Dedifferentiated amniotic fluid mesenchymal stem cell (primary cell): ENCODE results near the gene SLC35B2.

Experiments used
- DNase-seq: peaks from one replicate; pipeline ENCODE4 v3.0.0-alpha.2; 2016; ENCODE audit errors: extremely low spot score

The SLC35B2 gene, protein sequence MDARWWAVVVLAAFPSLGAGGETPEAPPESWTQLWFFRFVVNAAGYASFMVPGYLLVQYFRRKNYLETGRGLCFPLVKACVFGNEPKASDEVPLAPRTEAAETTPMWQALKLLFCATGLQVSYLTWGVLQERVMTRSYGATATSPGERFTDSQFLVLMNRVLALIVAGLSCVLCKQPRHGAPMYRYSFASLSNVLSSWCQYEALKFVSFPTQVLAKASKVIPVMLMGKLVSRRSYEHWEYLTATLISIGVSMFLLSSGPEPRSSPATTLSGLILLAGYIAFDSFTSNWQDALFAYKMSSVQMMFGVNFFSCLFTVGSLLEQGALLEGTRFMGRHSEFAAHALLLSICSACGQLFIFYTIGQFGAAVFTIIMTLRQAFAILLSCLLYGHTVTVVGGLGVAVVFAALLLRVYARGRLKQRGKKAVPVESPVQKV

DNA sequence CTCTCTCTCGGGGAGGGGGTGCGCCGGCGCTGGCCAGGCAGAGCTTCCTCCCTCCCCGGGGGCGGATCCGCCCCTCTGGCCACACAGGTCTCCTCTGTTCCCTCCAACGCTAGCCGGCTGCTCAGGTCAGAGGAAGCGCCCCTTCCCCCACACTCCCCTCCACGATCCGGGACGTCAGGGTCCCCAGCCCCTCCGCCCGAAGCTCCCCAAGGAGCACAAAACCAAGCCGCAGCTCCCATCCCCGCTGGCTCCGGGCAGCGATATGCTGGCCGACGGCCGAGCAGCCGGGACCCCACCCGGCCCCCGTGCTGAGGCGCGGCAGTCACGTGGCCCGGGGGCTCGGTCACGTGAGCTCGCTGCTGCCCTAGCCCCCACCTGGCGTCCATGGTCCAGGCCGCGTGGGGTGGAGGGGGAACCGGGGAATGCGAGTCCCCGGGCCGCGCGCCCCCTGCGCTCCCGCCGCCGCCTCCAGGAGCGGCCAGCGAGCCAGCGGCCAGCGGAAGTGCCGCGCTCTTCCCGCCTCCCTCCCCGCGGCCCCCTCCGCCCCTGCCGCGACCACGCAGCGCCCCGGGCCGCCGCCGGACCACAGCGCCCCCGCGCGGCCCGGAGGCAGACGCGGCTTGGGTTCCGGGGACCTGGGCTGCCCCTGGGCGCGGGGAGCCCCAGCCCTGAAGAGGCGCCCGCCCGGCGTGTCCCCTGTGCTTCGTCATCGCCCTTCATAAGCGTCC, at the start of gene SLC35B2:
SLC35B2 (minus strand) TSS at position 504 of the 728 bp plus-strand sequence; CDS start at position 386, 118 bp downstream.
- peak; percentile 37 for DNase-seq

DNA sequence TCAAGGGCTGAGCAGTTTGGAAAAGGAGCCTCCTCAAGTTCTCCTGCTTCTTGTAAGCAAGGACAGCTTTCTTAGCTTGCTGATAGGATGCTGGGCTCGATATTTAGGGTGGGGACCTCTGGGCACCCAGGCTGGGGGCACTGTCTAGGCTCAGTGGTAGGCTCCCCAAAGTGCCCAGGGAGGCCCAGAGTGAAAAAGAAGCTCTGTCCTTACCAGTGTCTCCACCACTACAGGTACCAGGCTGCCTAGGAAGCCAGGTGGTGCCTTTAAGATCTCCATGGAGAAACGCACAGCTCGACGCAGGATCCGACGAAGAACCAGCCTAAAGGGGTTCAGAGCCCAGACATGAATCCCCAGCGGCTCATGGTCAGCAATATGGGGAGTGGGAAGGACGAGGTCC, 49.4 kb upstream of the SLC35B2 start:
- no peak for DNase-seq

DNA sequence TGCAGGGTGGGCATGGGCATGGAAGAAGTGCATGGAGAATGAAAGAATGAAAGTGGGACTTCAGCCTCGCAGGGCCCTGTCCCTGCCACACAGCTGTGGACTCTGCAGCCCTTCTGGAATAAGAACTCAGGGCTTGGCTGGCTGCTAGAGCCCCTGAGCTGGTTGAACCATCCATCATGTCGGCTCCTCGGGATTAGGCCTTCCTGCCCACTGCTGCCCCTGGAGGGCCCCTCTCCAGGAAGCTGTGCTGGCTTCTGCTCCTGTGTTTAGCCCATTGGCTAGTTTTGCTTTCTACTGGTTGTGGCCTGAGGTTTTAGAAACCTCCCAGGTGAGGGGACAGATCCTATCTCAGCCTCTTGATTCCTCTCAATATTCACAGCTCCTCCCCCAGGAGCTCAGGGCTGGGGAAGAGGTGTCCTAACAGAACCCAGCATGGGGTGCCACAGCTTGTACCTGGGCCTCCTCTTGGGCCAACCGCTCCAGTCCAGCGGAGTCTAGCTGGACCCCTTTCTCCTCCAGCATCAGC, 47.9 kb upstream of the SLC35B2 start:
- DNase-seq: no peak

DNA sequence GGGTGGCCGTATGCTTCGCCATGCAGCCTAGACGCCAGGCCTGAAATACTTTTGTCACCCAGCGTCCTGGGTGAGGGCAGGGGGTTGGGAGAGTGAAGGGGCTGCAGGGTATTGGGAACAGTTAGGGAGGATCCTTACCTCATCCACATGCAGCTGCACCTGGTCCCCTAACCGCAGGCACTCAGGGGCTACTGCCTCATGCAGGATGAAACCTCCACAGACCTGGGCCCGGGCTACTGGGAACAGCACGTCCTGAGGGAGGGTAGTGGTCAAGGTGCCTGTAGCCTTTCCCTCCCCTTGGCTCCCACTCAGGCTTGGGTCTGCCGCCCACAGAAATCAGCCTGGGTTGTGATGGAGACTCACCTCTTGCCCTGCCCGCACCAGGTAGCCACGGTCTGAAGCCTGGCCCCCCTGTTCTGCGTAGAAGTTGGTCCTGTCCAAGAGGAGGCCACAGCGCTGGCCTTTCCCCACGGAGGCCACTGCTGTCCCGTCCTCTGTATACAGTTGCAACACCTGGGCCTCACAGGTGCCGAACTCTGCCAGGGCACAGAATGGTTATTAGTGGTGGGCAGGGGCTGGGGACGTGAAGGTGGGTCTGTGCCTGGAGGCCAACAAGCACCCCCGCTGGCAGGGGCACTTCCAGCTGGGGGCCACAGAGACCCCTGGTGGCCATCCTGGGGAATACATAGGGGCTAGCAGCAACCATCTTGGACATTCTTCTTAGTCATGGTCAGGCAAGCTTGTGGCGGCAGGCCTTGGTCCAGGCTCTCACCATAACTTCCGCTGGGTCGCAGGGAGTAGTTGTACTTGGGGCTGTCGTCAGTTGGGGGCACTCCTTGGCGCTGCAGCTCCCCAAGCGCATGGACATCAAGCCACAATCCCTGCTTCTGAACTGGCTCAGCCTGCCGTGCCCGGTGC, 47.2 kb upstream of the SLC35B2 start:
- no peak for DNase-seq

DNA sequence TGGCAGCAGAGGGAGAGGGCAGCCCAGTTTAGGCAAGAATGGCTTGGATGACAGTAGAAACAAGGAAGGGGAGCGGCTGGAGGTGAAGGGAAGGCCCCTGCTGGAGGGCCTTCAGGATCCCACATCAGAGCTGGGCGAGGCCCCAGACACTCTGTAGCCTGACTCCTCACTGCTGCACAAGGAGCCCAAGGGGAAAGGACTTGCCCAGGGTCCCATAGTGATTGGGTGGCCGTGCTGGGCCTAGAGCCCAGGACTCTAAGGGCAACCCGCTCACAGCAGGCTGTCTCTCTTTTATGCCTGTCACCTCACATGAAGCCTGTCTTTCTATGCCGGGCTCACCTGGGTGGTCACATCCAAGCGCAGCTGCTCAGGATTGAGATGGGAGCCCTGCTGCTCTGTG, 46.5 kb upstream of the SLC35B2 start:
- DNase-seq: no peak

DNA sequence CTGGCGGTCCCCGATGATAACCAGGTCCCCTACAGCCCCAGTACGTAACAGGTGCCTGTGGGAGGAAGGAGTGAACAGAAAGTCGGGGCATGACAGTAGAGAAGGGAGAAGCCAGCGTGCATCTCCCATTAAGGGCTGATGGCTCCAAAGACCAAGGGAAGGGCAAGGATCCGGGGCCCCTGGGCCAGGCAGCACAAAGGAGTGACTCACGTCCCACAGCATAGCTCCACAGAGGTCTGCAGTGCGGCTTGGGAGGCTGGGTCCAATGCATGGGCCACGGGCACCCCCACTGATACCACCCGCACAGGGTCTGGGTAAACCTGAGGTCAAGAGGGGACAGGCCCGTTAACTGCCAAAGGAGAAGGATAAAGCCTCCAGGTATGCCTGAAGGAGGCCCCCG, 45.5 kb upstream of the SLC35B2 start:
- no peak for DNase-seq

DNA sequence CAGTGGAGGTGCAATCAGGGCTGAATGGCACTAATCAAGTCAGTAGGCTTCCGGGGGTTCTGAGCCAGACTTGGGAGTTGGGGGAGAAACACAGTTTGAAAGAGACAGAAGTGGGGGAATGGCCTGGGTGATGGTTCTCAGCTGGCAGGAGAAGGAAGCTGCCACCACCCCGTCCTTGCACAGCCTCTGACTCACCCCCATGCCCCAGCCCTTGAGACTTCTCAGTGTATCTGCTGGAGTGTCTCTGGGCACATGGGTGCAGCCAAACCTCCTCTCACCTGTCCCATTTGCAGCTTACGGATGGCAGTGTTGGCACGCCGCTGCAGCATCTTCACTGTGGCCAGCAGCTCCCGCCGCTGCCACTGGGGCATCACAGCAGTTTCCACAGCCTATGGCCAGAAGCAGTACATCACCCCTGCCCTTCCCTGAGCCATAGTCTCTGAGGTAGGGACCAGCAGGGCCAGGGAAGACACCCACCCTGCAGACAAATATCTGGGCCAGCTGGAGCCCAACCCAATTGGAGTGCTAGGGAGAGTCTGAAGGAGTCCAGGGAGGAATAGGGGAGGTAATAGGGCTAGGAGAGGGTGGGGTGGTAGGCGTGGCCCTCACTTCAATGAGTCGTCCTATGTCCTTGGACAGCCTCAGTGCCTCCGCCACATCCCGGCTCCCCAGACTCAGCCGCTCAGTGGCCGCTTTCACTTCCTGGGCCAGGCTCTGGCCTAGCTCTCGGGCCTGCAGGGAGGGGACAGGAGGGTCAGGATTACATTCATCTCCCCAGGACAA, 44.6 kb upstream of the SLC35B2 start:
- DNase-seq: no peak

DNA sequence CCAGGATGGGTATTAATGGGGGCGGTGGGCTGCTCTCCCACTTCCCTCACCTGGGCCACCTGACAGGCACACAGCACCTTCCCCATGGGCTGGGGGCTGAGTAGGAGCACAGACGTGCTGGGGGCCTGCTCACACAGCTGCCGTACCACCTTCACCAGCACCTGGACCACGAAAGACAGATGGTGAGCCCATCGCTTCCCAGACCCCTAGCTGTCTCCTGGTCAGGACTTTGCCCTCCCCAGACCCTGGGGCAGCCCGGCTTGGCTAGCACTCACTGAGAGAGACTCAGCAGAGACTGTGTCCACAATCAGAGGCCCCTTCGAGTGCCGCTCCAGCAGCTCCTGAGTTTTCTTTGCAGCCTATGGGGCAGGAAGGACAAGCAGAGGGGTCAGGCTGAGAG, 43.8 kb upstream of the SLC35B2 start:
- DNase-seq: no peak

DNA sequence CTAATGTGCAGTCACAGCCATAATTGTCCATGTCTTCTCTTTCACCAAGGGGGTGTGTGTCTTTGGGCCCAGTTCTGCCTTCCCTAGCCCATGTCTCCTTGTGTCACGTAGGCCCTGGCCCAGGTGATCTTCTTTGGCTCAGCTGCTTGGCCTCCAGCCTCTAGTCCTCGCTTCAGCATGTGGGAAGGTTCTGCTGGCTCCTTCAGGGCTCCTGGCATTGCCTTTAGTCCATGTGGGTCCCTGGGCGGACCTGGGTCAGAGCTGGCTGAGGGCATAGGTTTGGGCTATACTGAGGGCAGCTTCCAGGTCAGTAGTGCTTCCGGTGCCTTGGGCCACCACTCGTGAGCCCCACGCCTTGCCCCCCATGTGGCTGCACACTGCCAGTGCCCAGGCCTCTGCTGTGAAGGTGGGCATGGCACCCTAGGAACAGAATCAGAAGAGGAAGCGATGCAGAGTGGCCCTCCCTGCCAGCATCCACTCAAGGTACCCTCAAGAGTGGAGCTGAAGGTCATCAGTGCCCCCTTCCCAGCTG, 43.0 kb upstream of the SLC35B2 start:
- DNase-seq: no peak

DNA sequence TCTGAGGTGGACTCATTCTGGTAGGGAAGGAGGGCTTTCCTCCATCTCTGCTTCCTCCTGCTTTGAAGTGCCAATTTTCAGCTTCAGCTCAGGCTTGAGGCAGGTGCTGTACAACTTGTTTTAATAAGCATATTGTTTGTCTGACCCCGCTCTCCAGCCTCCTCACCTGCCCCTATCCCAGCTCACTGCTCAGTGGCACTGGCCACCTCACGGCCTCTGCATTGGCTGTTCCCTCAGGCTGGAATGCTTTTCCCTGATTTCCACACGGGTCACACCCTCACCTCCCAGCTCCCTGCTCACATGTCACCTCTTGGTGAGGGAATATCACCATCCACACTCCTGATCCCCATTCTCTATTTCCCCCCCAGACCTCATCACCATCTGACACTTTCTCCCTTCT, 41.5 kb upstream of the SLC35B2 start:
- DNase-seq: no peak

DNA sequence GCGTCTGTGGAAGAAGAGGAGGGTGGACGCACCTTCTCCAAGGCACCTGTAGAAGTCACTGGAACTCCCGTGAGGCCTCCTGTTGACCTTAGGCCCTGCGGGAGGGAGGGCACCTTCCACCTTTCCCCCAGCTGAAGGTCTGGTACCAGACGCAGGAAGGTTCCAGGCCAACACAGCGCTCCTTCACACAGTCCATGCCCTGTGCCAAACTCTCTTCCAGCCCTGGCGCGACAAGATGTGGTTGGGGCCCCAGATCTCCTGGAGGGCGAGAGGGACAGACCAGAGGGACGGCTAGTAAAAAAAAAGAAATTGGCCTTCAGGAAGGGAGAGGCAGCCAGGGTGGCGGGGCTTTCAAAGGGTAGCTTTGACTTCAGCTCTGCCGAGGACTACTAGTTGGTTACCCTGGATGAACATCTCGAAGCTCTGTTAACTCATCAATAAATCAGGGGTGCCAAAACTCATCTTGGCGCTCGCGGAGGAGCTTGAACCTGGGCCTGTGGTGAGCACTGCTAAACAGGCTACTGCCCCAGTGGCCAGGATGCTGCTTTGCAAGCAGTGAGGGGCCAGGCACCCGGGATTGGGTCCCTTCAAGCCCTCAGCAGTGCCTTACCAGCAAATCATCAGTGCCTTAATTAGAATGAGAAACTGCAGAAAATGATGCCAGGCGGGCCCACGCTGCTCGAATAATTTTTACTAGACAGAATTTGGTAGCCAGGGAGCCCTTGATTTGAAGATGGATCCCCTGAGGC, 40.9 kb upstream of the SLC35B2 start:
- DNase-seq: no peak

DNA sequence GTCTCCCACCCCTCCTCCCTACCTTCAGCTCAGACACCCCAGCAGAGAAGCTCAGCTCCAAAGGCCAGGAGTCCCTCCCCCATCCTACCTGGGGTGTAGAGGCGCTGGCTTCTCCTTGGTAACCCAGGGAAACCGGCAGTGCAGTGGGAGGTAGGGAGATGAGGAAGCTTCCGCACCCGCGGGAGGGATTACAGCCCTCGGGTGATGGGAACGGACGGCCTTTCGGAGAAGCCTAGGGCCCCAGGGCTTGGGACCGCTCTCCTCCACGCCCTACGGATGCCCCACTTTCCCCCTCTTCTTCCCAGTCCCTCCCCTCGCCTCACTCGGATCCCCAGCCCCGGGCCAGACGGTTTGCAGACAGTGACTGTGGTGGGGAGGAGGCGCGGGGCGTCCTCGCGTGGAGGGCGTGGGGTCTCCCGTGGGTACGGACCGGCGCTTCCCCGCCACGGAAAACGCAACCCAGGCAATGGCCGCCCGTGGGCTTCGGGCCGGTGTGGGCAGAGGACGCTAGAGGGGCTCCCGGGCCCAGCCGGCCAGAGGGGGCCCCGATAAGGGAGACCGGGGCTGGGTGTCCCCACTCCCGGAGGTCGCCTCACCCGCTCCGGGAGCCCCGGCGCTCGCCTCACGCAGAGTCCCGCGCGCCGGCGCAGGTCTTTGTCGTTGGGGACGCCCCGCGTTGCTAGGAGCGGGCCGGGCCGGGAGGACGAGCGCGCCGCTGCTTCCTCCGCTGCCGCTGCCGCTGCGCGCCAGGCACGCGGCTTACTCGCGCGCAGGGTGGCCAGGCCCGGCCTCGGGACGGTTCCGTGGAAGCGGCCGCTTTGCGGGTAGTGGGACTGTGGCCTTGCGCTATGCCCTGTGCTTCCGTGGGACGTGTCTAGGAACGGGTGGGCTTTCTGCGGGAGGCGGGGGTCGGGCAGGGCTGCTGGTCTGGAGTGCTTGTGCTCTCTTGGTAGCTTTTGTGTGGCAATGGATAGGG, 40.0 kb upstream of the SLC35B2 start:
- no peak for DNase-seq

DNA sequence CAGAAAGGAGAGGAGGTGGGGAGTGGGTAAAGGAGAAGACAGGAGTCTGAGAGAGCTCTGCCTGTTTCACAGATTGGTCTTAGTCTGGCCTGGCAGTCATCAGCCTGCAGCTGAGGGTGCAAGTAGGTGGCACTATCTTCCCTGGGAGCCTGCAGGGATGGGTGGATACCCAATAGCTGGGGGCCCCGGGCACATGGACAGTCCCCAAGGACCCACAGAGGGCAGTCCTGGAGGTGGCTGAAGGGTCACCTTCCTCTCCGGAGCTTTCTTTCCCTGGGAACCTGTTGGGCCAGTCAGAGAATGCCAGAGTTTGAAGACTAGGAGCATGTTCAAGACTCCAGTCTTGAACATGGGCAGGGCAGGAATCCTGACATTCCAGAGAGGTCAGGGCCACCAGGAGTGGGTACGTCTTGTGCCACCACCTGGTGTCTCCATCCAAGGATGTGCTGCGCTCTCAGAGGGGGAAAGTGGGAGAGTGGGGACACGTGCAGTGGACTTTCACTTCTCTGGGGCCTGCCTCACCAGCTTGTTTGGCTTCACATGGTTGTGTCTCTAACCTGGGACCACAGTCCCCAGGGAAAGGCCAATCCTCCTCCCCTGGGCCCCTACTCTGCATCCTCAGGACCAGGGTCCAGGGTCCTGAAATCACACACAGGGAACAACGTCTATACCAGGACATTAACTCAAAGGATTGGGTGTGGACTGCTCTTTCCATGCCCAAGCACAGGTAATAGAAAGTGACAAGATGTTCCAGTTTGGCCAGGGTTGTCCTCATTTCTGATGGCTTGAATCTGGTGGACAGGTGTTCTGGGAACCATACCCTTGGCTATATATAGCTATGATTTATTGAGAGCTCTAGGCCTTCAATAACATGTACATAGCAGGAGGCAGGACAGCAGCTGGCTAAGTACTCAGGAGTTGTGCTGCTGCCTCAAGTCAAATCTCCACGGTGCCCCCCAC, 37.8 kb upstream of the SLC35B2 start:
- no peak for DNase-seq

DNA sequence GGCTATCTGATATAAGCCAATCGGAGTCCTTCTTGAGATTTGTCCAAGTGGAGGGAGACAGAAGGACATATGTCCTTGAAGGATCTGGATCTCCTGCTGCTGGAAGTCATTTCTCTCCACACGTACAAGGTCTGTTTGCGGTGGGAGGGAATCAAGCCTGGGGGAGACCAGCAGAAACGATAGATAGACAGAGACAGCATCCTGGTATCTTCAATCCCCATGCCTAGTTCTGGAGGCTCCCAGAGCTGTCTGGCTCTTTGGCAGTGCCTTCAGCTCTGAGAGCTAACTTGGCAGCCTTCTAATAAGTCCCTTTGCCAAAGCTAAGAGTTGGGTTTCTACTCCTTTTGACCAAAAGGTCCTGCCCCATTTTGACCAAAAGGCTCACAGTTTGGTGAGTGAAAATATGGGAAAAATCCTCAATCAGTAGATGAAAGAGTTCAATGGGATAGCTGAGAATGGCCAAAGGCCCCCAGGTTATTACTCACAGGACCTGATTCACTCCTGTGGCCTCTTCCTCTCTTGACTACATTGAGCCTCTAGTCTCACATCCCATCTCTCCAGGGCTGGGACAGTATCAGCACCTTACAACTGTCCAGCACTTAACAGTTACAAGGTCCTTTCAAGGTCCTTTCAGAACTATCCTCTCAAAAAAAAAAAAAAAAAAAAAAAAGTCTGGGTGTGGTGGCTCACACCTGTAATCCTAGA, 35.5 kb upstream of the SLC35B2 start:
- DNase-seq: no peak

DNA sequence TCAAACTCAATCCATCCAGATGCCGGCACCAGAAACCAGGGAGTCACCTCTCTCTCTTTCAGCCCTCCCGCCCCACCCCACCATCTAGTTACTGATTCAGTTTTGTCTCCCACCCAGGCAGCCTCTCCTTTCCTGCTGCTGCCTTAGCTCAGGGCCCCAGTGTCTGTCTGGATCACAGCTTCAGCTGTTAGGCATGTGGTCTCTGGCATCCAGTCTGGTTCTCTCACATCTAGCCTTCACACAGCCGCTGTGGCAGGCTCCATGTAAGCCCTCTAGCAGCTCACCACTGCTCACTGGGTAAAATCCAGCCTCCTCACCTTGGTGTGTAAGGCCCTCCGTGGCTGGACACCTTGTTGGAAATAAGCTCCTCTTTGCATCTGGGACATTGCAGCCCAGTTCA, 34.5 kb upstream of the SLC35B2 start:
- DNase-seq: no peak

DNA sequence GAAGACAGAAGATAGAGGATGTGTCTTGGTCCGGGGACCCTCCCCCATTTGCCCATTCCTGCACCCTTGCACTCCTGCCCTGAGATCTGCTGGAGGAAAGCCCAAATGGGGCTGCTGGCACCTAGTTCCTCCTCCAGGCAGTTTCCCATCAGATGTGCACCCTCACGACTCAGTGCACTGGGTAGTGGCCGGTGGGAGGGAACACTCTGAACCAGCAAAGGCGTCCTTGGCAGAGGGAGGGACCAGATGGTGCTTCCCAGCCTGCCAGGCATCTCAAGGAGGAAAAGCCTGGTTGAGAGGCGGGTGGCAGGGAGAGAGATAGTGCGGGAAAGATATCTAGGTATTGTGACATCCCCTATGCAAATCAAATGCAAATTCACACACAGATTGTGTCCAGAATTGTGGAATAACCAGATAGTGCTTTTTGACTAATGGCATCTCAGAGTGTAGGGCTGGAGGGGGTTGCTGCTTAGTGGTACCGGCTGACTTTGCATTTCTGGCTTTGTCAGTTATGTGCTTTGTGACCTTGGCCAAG, 32.5 kb upstream of the SLC35B2 start:
- DNase-seq: no peak

DNA sequence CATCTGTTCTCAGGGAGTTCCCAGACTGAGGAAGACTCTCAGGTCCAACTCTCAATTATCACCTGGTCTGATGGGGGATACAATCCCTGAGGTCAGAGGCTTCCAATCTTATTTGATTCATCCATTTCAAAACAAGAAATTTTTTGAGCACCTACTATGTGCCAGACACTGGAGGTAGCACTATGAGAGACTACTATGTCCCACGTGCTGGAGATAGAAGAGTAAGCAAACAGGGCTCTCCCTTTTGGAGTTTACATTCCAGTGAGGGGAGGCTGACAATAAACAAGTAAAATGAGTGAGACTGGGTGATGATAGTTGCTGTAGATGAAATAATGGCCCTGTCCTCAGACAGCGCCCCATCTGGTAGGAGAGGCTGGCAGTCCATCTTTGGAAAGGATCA, 29.4 kb upstream of the SLC35B2 start:
- DNase-seq: no peak
